AG10803 (cell line): Measurements from ENCODE around the gene GRXCR2.

ENCODE experiments used
- DNase-seq: peaks from one replicate; pipeline ENCODE4 v3.0.0; 2010; ENCODE audit warnings: low read depth
- H3K4me3 ChIP-seq: 2 replicates; pipeline ENCODE4 v1.5.1; 2011; ENCODE audit warnings: mild to moderate bottlenecking, low read length, control low read depth
- CTCF ChIP-seq: conservative IDR thresholded peaks from 2 replicates; pipeline ENCODE4 v1.5.1; 2011; ENCODE audit warnings: mild to moderate bottlenecking, low read length, control low read depth, inconsistent platforms

Gene GRXCR2

DNA sequence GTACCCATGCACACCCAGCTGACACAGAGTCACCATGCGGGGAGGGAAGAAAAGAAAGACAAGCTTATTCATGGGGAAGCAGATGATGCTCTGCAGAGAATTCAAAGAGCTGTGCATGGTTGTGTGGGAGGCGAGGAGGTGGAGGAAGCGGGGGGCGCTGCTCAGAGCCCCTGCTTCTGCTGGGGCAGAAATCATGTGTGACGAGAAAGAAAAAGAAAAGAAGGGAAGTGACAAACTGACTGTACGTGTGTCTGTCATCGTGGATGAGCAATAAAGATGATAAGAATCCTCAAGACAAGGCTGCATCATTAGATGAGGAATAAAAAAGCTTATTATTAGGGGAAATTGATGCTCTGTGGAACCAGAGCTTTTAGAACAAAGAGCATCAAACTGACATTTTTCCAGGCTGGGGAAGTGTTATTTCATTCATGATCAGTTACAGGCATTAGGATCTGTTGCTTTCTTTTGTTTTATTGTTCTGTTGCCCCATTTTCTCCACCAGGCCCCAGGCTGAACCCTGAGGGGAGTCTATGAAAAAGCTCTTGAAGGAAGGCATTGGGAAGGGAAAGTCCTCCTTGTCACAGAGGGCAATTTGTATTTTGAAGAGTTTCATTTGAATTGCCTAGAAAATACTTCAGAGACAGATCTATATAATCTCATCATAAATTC, 43.3 kb upstream of the GRXCR2 start:
- no peak for DNase-seq
- TF ChIP-seq CTCF = no peak
- H3K4me3 ChIP-seq = no peak overlapping the region

GRCh38 chr5:145913701-145914100, 40.9 kb upstream of the GRXCR2 start:
- no peak overlapping the region for H3K4me3 ChIP-seq
- DNase-seq = no peak
- no peak for TF ChIP-seq CTCF

DNA sequence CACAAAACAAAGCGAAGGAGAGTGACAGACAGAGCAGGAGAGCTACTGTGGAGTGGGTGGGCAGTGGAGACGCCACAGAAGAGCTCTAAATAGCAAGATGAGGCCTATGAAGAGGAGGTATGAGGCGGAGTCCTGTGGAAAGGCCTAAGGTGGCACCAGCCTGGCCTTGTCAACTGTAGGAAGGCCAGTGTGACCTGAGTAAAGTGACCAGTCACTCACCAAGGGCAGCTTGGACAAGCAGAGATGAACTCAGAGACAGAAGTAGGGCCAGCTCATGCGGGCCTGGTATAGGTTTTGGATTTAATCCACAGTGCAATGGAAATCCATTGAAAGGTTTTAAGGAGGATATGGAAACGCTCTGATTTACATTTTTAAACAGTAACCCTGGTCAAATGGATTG, 39.8 kb upstream of the GRXCR2 start:
- no peak overlapping the region for H3K4me3 ChIP-seq
- TF ChIP-seq CTCF = no peak
- DNase-seq = no peak

DNA sequence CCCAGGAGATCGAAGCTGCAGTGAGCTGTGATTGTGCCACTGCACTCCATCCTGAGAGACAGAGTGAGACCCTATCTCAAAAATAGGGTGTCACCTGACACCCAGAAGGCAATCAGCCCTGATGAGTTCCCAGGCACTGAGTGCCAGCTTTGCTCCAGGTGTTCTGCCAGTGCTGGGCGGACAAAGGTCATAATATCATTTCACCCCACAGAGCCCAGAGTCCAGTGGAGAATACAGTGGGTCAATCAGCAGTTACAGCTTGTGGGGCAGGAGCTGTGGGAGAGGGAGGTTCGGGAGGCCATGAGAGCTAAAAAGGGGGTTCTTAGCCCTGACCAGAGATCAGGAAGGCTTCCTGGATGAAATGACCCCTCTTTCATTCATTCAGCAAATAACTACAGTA, 39.2 kb upstream of the GRXCR2 start:
- no peak overlapping the region for H3K4me3 ChIP-seq
- DNase-seq = no peak
- TF ChIP-seq CTCF = no peak

DNA sequence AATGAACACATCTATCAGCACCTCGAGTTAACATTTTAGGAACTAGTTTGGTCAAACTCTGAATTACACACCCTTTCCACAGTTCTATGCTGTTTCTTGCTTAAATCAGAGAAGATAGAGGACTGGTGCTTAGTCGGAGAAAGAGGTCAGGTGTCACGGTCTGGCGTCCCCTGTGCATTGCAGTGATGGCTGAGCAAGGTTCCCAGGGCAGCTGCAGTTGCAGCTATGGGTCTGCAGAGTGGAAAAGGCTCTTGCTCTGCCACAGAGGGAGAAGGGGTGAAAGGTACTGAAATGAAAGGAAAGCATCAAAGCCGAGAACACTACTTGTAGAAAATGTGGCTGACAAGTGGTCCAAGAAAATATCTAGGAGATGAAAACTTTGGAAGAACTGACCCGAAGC, 38.4 kb upstream of the GRXCR2 start:
- TF ChIP-seq CTCF = no peak
- no peak for DNase-seq
- no peak overlapping the region for H3K4me3 ChIP-seq

GRCh38 chr5:145908206-145908960, 35.6 kb upstream of the GRXCR2 start:
- H3K4me3 ChIP-seq = no peak overlapping the region
- no peak for DNase-seq
- TF ChIP-seq CTCF = peak; percentile 26

DNA sequence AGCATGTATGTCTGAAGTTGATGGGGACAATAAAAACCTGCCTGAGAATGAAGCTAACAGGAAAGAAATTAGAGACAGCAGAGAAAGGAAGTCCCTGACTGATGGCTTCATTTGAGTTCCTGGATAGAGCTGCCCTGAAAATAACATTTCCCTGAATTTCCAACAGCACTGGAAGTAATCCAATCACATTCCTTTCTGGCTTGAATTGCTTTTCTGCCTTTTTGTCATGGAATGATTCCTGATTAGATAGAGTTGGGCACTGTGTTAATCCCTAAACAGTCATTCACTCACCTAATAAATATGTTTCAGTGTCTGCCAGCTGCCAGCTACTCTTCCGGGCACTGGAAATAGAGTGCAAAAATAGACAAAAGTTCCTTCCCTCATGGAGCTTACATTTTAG, 33.6 kb upstream of the GRXCR2 start:
- no peak overlapping the region for H3K4me3 ChIP-seq
- peak; percentile 35 for DNase-seq
- TF ChIP-seq CTCF = no peak
